ENCODE data around the gene INPP5A.

GRCh38 chr10:132663666-132664365 is 126.2 kb downstream of the INPP5A start:
- TF ChIP-seq POLR2A (IDR thresholded peaks at IDR 0.05; ENCODE audit: low read length) (no peak), GATA1 (IDR thresholded peaks at IDR 0.05; ENCODE audit: low read depth, low read length) (no peak)

All from erythroblast (primary cell).